LNCaP clone FGC (cell line): ENCODE data around the gene ALPG.
"Not testable (repeated sequence)": the region's sequence is repeated elsewhere in the genome, so short reads cannot be mapped to it uniquely, and the experiment has no call there.

Experiments
- DNase-seq: peaks from one replicate; pipeline ENCODE4 v3.0.0-alpha.2; 2011; ENCODE audit warnings: low read depth
- H3K4me3 ChIP-seq: 2 replicates; pipeline ENCODE4 v1.5.1; 2011; ENCODE audit warnings: mild to moderate bottlenecking, low read depth, low read length, control low read depth
- CTCF ChIP-seq: IDR thresholded peaks from 2 replicates; pipeline ENCODE4 v1.5.1; 2012; ENCODE audit warnings: mild to moderate bottlenecking; ENCODE audit not compliant: control insufficient read depth, insufficient read depth; ENCODE audit errors: extremely low read depth

The ALPG gene

GRCh38 chr2:232375164-232375563 is 31.5 kb upstream of the ALPG start:
- H3K4me3 ChIP-seq: no peak overlapping the region
- DNase-seq: no peak
- no peak for TF ChIP-seq CTCF

GRCh38 chr2:232376260-232376659 is 30.4 kb upstream of the ALPG start:
- no peak for DNase-seq
- TF ChIP-seq CTCF: no peak
- H3K4me3 ChIP-seq: no peak overlapping the region

- no peak for TF ChIP-seq CTCF
- no peak overlapping the region for H3K4me3 ChIP-seq
- no peak for DNase-seq
Observed at GRCh38 chr2:232376713-232377112, 29.9 kb upstream of the ALPG start.

GRCh38 chr2:232377319-232377718 is 29.3 kb upstream of the ALPG start:
- no peak overlapping the region for H3K4me3 ChIP-seq
- TF ChIP-seq CTCF: no peak

GRCh38 chr2:232377841-232378734 is 28.6 kb upstream of the ALPG start:
- no peak for TF ChIP-seq CTCF
- no peak for DNase-seq
- no peak overlapping the region for H3K4me3 ChIP-seq

More at GRCh38 chr2:232377319-232377718, 29.3 kb upstream of the ALPG start:
- no peak for DNase-seq

- not testable (repeated sequence) for H3K4me3 ChIP-seq
Observed at GRCh38 chr2:232378735-232379151, 27.9 kb upstream of the ALPG start, which contains the start of gene ALPP. Gene ALPP, plus strand, starts transcription at chr2:232378751. Its CDS starts 52 bp downstream, at chr2:232378803.

GRCh38 chr2:232379610-232380590 is 26.7 kb upstream of the ALPG start:
- not testable (repeated sequence) for DNase-seq, H3K4me3 ChIP-seq

More at GRCh38 chr2:232378735-232379151, 27.9 kb upstream of the ALPG start, which contains the start of gene ALPP:
- DNase-seq: not testable (repeated sequence)

- H3K4me3 ChIP-seq, DNase-seq: not testable (repeated sequence)
Observed at GRCh38 chr2:232381204-232382031, 25.2 kb upstream of the ALPG start.
